ENCODE data around the gene TET2. TPM values are rescaled to one million over a fixed set of nuclear protein-coding genes. Genes with fewer than 3 reads are reported as not detected.
"Not testable (repeated sequence)": the region's sequence is repeated elsewhere in the genome, so short reads cannot be mapped to it uniquely, and the experiment has no call there.

The TET2 gene
- total RNA-seq, 2 donors from 2014 or later = 20.0 to 30.1 TPM

DNA sequence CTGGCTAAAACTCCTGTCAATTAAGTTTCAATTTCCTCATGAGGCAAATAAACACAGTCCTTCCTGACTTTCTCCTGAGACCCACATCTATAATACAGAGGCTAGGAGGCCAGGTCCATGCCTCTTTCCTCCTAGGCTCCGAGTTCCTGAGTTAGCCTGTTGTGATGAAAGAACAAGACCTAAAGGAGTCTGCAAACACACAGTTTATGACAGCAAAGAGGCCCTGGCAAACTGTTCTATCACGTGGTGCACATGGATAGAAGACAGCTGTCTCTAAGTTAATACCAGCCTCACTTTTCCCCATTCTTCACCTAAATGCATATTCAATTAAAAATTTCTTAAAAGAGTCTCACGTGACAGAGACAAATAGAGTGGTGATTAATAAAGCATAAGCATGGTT is 145.2 kb downstream of the TET2 start:
- no peaks in the 10 kb centered on the region for H3K27me3 ChIP-seq
- no peak overlapping the region for H3K4me3 ChIP-seq
- H3K27ac ChIP-seq = no peak overlapping the region
- intact Hi-C loops (cut with DNase I) = no loop called here
- DNase-seq = no peak
- TF ChIP-seq, protein P1, sequence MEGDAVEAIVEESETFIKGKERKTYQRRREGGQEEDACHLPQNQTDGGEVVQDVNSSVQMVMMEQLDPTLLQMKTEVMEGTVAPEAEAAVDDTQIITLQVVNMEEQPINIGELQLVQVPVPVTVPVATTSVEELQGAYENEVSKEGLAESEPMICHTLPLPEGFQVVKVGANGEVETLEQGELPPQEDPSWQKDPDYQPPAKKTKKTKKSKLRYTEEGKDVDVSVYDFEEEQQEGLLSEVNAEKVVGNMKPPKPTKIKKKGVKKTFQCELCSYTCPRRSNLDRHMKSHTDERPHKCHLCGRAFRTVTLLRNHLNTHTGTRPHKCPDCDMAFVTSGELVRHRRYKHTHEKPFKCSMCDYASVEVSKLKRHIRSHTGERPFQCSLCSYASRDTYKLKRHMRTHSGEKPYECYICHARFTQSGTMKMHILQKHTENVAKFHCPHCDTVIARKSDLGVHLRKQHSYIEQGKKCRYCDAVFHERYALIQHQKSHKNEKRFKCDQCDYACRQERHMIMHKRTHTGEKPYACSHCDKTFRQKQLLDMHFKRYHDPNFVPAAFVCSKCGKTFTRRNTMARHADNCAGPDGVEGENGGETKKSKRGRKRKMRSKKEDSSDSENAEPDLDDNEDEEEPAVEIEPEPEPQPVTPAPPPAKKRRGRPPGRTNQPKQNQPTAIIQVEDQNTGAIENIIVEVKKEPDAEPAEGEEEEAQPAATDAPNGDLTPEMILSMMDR (IDR thresholded peaks at IDR 0.05) = no peak
- no peaks in the 10 kb centered on the region for H3K9me3 ChIP-seq
- no peaks in the 10 kb centered on the region for H3K4me1 ChIP-seq
- no peak overlapping the region for H3K9ac ChIP-seq (ENCODE audit: low read depth in 2 of 2, low read length in 2 of 2)
- no peaks in the 10 kb centered on the region for H3K36me3 ChIP-seq

DNA sequence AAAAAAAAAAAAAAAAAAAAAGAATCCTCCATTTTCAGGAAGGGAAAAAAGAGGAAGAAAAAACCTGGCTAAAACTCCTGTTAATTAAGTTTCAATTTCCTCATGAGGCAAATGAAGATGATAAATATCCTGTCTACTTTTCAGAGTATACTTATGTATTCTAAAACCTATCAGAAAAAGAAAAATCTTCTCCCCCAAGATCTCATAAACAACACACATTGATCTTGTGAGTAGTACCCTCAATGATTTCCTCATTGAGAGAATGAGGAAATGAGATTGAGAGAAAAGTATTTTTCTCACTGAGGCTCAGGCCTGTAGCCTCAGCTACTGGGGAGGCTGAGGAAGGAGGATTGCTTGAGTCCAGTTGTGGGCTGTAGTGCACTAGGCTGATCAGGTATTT is 146.7 kb downstream of the TET2 start:
- TF ChIP-seq, protein P1 (IDR thresholded peaks at IDR 0.05) = no peak
- no peaks in the 10 kb centered on the region for H3K4me1 ChIP-seq
- no peak overlapping the region for H3K4me3 ChIP-seq
- H3K36me3 ChIP-seq = no peaks in the 10 kb centered on the region
- no peaks in the 10 kb centered on the region for H3K9me3 ChIP-seq
- no peak overlapping the region for H3K27ac ChIP-seq
- intact Hi-C loops (cut with DNase I) = no loop called here
- H3K9ac ChIP-seq (ENCODE audit: low read depth in 2 of 2, low read length in 2 of 2) = no peak overlapping the region
- no peak for DNase-seq
- H3K27me3 ChIP-seq = no peaks in the 10 kb centered on the region

DNA sequence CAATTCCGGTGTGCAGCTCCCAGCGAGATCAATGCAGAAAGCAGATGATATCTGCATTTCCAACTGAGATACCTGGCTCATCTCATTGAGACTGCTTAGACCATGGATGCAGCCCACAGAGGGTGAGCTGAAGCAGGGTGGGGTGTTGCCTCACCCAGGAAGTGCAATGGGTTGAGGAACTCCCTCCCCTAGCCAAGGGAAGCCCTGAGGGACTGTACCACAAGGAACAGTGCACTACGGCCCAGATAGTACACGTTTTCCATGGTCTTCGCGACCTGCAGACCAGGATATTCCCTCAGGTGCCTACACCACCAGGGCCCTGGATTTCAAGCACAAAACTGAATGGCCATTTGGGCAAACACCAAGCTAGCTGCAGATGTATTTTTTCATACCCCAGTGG is 150.0 kb downstream of the TET2 start:
- TF ChIP-seq, protein P1 (IDR thresholded peaks at IDR 0.05) = no peak
- H3K27ac ChIP-seq = no peak overlapping the region
- no peak for DNase-seq
- H3K9me3 ChIP-seq = no peaks in the 10 kb centered on the region
- no peak overlapping the region for H3K4me3 ChIP-seq
- no peaks in the 10 kb centered on the region for H3K36me3 ChIP-seq
- intact Hi-C loops (cut with DNase I) = no loop called here
- no peaks in the 10 kb centered on the region for H3K4me1 ChIP-seq
- no peaks in the 10 kb centered on the region for H3K27me3 ChIP-seq
- no peak overlapping the region for H3K9ac ChIP-seq (ENCODE audit: low read depth in 2 of 2, low read length in 2 of 2)

DNA sequence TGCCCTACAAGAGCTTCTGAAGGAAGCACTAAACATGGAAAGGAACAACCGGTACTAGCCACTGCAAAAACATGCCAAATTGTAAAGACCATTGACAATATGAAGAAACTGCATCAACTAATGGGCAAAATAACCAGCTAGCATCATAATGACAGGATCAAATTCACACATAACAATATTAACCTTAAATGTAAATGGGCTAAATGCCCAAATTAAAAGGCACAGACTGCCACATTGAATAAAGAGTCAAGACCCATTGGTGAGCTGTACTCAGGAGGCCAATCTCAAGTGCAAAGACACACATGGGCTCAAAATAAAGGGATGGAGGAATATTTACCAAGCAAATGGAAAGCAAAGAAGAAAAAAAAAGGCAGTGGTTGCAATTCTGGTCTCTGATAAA is 152.4 kb downstream of the TET2 start:
- H3K9ac ChIP-seq (ENCODE audit: low read depth in 2 of 2, low read length in 2 of 2); intact Hi-C loops (cut with DNase I); H3K9me3 ChIP-seq: not testable (repeated sequence)

DNA sequence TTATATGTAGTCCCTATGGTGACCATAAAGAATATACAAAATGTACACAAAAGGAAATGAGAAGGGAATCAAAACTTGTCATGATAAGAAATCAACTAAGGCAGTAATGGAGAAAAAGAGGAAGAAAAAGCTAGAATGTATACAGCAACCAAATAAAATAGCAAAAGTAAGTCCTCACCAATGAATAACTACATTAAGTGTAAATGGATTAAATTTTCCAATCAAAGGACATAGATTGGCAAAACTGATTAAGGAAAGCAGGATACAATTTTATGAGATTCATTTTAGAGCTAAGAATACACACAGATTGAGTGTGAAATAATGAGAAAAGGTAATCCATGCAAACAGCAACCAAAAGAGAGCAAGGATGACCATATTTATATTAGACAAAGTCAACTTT is 157.4 kb downstream of the TET2 start:
- no peak overlapping the region for H3K27ac ChIP-seq
- no peak for DNase-seq
- H3K36me3 ChIP-seq = no peaks in the 10 kb centered on the region
- no peaks in the 10 kb centered on the region for H3K4me1 ChIP-seq
- H3K9me3 ChIP-seq = no peaks in the 10 kb centered on the region
- no peak overlapping the region for H3K4me3 ChIP-seq
- no peaks in the 10 kb centered on the region for H3K27me3 ChIP-seq
- intact Hi-C loops (cut with DNase I) = no loop called here
- no peak overlapping the region for H3K9ac ChIP-seq (ENCODE audit: low read depth in 2 of 2, low read length in 2 of 2)
- TF ChIP-seq, protein P1 (IDR thresholded peaks at IDR 0.05) = no peak

More for the DNA sequence above, 152.4 kb downstream of the TET2 start:
- not testable (repeated sequence) for H3K27ac ChIP-seq, DNase-seq, H3K4me1 ChIP-seq, H3K4me3 ChIP-seq, H3K36me3 ChIP-seq, H3K27me3 ChIP-seq

DNA sequence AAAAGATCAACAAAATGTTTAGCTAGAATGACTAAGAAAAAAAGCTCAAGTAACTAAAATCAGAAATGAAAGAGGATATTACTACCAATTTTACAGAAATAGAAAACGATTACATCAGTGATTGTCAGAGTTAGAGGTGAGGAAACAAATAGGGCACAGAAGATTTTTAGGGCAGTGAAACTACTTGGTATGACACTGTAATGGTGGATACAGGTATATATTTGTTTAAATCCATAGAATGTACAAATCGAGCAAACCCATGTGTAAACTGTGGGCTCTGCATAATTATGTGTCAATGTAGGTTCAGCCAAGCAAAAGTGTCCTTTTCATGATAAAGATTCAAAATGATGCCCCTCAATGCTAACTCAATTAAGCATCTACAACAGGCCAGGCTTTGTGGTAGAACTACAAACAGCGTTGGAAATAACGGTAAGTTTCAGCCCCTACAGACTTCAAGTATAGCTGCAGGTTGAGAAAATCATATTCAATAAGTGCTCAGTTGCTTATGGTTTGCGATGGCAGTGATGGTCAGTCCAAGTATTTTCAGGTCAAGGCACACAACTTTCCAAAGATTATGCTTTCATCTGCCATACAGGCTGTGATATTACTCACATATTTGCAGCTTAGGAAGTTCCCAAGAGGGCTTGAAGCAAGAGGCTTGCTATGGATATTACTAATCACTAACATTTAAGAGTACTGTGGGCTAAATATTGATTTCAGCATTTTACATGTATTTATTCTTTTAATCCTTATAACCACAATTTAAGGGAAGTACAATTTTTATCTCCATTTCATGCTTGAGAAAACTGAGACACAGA is 158.6 kb downstream of the TET2 start:
- Histone ChIP-seq H3K4me1 (no peaks in the 10 kb centered on the region), H3K9me3 (no peaks in the 10 kb centered on the region), H3K27ac (no peak overlapping the region), H3K27me3 (no peaks in the 10 kb centered on the region), H3K4me3 (no peak overlapping the region), H3K36me3 (no peaks in the 10 kb centered on the region), H3K9ac (ENCODE audit: low read depth in 2 of 2, low read length in 2 of 2) (no peak overlapping the region)
- intact Hi-C loops (cut with DNase I) = no loop called here
- TF ChIP-seq, protein P1 (IDR thresholded peaks at IDR 0.05) = no peak
- DNase-seq = no peak

All from colonic mucosa (tissue), 4 donors.